HT-29 (cell line): ENCODE data around the gene KAT6B. TPM values are rescaled to one million over a fixed set of nuclear protein-coding genes. Genes with fewer than 3 reads are reported as not detected.
"Not testable (repeated sequence)": the region's sequence is repeated elsewhere in the genome, so short reads cannot be mapped to it uniquely, and the experiment has no call there.

Source experiments
- DNase-seq: peaks from one replicate; pipeline ENCODE4 v3.0.0-alpha.2; 2015; ENCODE audit warnings: low spot score
- total RNA-seq: library from RNA; depleted of rRNA; stranded (reverse); fragments of >200 nt; shearing (Covaris generic); gene quantifications from 2 replicates; pipeline ENCODE4 v1.2.3, GENCODE V29; 2014

KAT6B gene
- total RNA-seq, 1 experiment from 2014 or later, result 17.2 TPM

GRCh38 chr10:75035975-75036708 lies 209.7 kb downstream of the KAT6B start:
- DNase-seq, result no peak

- DNase-seq, result no peak
Measured at GRCh38 chr10:75037171-75038153, 211.1 kb downstream of the KAT6B start.

DNA sequence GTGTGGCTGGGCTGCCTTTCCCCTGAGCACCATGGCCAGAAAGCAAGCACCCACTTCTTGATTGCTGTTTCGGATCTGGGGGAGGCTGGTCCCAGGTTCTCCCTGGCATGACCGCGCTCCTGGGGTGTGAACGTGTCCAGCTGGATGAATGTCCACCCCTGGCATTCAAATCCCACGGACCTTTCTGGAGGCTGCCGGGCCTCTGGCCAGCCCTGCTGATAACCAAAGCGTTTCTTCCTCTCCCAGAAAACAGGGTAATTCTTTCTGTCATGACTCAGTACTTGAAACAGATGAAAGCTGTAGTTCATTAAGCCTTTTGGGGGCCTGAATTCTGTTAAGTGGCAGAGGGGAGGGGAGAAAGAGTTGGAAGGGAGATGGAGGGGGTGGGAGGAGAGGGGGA lies 211.9 kb downstream of the KAT6B start:
- no peak for DNase-seq

GRCh38 chr10:75040576-75040975 lies 214.2 kb downstream of the KAT6B start:
- DNase-seq, result no peak

DNA sequence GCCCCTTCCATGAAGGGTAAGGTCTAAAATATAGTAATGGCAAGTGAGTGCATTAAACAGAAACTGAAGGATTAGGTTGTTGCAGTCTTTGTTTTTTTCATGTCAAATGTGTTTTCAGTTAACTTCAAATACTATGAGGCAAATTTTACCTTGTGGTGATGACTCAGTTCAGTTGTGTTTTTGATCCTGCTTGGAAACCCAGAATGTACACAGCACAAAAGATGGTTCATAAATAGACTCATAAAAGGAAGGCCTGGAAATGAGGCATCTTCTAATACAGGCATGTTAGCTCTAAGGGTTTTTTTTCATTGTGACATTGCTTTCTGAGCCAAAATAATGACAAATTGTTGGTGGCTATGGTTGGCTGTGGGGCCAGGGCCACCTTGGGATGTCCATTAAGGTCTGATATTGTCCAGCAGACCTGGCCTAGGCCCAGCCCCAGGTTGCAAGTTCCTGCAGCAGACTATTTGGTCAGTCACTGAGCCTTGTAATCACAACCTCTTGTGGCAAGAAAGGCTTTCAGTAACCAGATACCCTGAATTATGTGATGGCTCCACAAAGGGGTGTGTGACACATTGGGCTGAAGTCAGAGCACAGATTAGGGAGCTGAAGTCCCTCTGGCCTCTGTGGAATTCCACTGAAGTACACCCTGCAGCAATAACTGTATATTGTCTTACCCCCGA lies 216.0 kb downstream of the KAT6B start:
- no peak for DNase-seq

GRCh38 chr10:75043256-75044131 lies 217.1 kb downstream of the KAT6B start:
- DNase-seq, result no peak

GRCh38 chr10:75048669-75049098 lies 222.3 kb downstream of the KAT6B start:
- no peak for DNase-seq

DNA sequence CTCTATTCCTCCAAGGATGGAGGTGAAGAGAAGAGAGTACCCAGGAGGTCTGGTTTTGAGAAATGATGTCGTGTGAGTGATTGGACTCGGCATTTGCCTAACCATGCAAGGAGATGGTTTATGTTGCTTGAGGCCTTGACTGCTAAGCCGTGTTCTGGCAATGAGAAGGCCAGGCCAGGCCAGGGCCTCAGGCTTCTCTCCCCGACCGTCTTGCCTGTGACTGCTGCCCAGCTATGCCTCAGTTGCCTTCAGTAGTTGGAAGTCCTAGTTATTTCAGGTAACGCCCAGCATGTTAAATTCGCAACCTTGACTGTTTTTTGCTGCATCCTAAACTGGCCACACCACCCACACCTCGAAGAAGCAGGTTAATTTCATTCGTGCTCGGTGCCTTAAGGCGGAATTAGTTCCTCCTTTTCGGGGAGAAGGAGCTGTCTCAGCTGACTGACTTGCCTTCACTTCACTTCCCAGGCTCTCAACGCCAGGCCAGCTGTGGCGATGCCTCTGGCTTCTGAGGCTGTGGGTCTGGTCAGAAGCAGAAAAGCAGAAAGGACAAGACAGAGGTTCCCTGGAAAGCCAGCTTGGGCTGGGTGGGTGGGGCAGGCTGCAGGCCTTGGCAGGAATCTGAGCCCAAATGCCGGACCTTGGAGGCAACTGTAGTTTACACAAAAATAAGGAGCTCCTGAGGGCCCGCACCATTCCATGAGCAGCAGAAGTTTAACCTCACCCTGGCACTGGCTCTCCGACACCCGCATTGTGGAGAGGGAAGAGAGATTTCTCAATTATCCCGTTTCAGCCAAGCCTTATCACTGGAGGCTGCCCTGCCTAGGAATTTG lies 223.1 kb downstream of the KAT6B start:
- no peak for DNase-seq

GRCh38 chr10:75050149-75050919 lies 223.9 kb downstream of the KAT6B start:
- no peak for DNase-seq

- no peak for DNase-seq
Measured at GRCh38 chr10:75051308-75051707, 224.9 kb downstream of the KAT6B start.

DNA sequence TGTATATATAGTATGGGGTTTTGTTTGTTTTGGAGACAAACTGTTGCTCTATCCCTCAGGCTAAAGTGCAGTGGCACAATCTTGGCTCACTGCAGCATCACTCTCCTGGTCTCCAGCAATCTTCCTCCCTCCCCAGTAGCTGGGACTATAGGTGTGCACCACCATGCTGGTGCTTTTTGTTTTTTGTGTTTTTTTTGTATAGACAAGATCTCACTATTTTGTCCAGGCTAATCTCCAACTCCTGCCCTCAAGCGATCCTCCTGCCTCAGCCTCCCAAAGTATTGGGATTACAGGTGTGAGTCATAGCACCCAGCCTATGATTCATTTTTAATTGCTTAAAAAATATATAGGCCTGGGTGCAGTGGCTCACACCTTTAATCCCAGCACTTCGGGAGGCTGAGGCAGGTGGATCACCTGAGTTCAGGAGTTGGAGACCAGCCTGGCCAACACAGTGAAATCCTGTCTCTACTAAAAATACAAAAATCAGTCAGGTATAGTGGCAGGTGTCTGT lies 229.6 kb downstream of the KAT6B start:
- DNase-seq, result not testable (repeated sequence)

DNA sequence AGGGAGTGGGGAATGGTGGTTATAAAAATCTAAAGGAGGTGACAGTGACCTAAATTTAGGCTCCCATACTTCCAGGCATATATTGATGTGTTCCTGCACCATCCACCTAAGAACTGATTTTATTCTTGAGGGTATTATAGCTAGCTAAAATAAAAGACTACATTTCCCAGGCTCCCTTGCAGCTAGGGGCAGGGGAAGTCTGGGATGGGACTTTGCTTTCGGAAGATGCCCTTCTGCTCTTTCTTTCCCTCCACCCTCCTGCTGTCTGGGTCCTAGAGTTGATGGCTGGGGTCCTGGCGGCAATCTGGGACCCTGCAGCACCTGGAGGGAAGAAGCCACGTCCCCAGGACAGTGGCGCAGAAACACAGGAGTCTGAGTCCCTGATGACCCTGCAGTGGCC lies 231.3 kb downstream of the KAT6B start:
- DNase-seq, result no peak

- no peak for DNase-seq
Measured at GRCh38 chr10:75058161-75058560, 231.8 kb downstream of the KAT6B start.

GRCh38 chr10:75061709-75062505 lies 235.5 kb downstream of the KAT6B start:
- no peak for DNase-seq

GRCh38 chr10:75062506-75063299 lies 236.3 kb downstream of the KAT6B start:
- DNase-seq, result no peak

- no peak for DNase-seq
Measured at GRCh38 chr10:75063461-75064230, 237.2 kb downstream of the KAT6B start.

GRCh38 chr10:75065076-75065475 lies 238.7 kb downstream of the KAT6B start:
- no peak for DNase-seq
